Trophoblast cell (in vitro differentiated cells and primary cell): ENCODE data around the gene KIF1A.

ENCODE experiments used
- DNase-seq, 2 donors: peaks; one replicate each; pipeline ENCODE4 v3.0.0-alpha.2; 2016
- H2AFZ ChIP-seq: 2 replicates; pipeline ENCODE4 v1.6.1; 2013; ENCODE audit warnings: low read length, moderate library complexity, mild to moderate bottlenecking; ENCODE audit not compliant: insufficient read depth, poor library complexity
- H2AK5ac ChIP-seq: 2 replicates; pipeline ENCODE4 v1.6.1; 2013; ENCODE audit warnings: mild to moderate bottlenecking, low read length
- H2BK120ac ChIP-seq: 2 replicates; pipeline ENCODE4 v1.6.1; 2013; ENCODE audit warnings: low read length, mild to moderate bottlenecking, moderate library complexity; ENCODE audit not compliant: insufficient read depth, poor library complexity
- H2BK12ac ChIP-seq: 2 replicates; pipeline ENCODE4 v1.6.1; 2013; ENCODE audit warnings: mild to moderate bottlenecking, low read length, moderate library complexity
- H2BK5ac ChIP-seq: 2 replicates; pipeline ENCODE4 v1.6.1; 2013; ENCODE audit warnings: low read length, low read depth, moderate library complexity, mild to moderate bottlenecking; ENCODE audit not compliant: poor library complexity
- H3K14ac ChIP-seq: 2 replicates; pipeline ENCODE4 v1.6.1; 2013; ENCODE audit warnings: mild to moderate bottlenecking, low read length
- H3K18ac ChIP-seq: 2 replicates; pipeline ENCODE4 v1.6.1; 2013; ENCODE audit warnings: mild to moderate bottlenecking, low read length
- H3K23ac ChIP-seq: 2 replicates; pipeline ENCODE4 v1.6.1; 2013; ENCODE audit warnings: low read length
- H3K27ac ChIP-seq: 2 replicates; pipeline ENCODE4 v1.5.1; 2013; ENCODE audit warnings: low read depth, mild to moderate bottlenecking, inconsistent platforms, low read length, moderate library complexity
- H3K27me3 ChIP-seq: 2 replicates; pipeline ENCODE4 v1.6.1; 2013; ENCODE audit warnings: inconsistent platforms, mild to moderate bottlenecking, low read length, moderate library complexity; ENCODE audit not compliant: insufficient read depth
- H3K36me3 ChIP-seq, 2 experiments: 1 replicate in 1 of 2; 2 replicates in 1 of 2; pipeline ENCODE4 v1.6.1; 2013; ENCODE audit warnings: low read length in 2 of 2, mild to moderate bottlenecking in 2 of 2, moderate library complexity in 1 of 2; ENCODE audit not compliant: insufficient read depth in 2 of 2, control insufficient read depth in 1 of 2
- H3K4ac ChIP-seq: 2 replicates; pipeline ENCODE4 v1.6.1; 2013; ENCODE audit warnings: low read depth, mild to moderate bottlenecking, low read length, moderate library complexity
- H3K4me1 ChIP-seq, 2 experiments: 1 replicate in 1 of 2; 2 replicates in 1 of 2; pipeline ENCODE4 v1.6.1; 2013; ENCODE audit warnings: low read length in 2 of 2, mild to moderate bottlenecking in 2 of 2, moderate library complexity in 1 of 2; ENCODE audit not compliant: insufficient read depth in 2 of 2, control insufficient read depth in 1 of 2
- H3K4me2 ChIP-seq: 2 replicates; pipeline ENCODE4 v1.6.1; 2013; ENCODE audit warnings: inconsistent platforms, mild to moderate bottlenecking, low read length, moderate library complexity
- H3K4me3 ChIP-seq: 2 replicates; pipeline ENCODE4 v1.5.1; 2013; ENCODE audit warnings: mild to moderate bottlenecking, low read depth, low read length, inconsistent platforms
- H3K79me1 ChIP-seq: one replicate; pipeline ENCODE4 v1.6.1; 2013; ENCODE audit warnings: low read length
- H3K79me2 ChIP-seq: 2 replicates; pipeline ENCODE4 v1.6.1; 2013; ENCODE audit warnings: low read length, mild to moderate bottlenecking; ENCODE audit not compliant: control insufficient read depth, insufficient read depth, poor library complexity
- H3K9ac ChIP-seq: 2 replicates; pipeline ENCODE4 v1.6.1; 2013; ENCODE audit warnings: mild to moderate bottlenecking, low read length
- H3K9me3 ChIP-seq: 2 replicates; pipeline ENCODE4 v1.6.1; 2013; ENCODE audit warnings: low read depth, mild to moderate bottlenecking, control low read depth, inconsistent platforms, low read length; ENCODE audit not compliant: insufficient read depth
- H4K12ac ChIP-seq: 2 replicates; pipeline ENCODE4 v1.6.1; 2013; ENCODE audit warnings: low read depth, mild to moderate bottlenecking, low read length, moderate library complexity
- H4K8ac ChIP-seq: 2 replicates; pipeline ENCODE4 v1.6.1; 2013; ENCODE audit warnings: low read depth, mild to moderate bottlenecking, low read length, moderate library complexity
- H4K91ac ChIP-seq: one replicate; pipeline ENCODE4 v1.6.1; 2013; ENCODE audit warnings: low read depth, mild to moderate bottlenecking, low read length, moderate library complexity
- WGBS: extraction: QIAGEN DNeasy Blood & Tissue Kit; methylation state at CpG from one replicate; pipeline ENCODE4 v1.1.7; 2013; ENCODE audit warnings: missing lambda C conversion rate; ENCODE audit not compliant: insufficient read length, insufficient coverage; ENCODE audit errors: extremely low coverage; 5-methylcytosine and 5-hydroxymethylcytosine counted together

KIF1A gene

GRCh38 chr2:240865391-240865790, 45.4 kb upstream of the KIF1A start:
- Histone ChIP-seq H3K27ac (no peak overlapping the region), H3K9me3 (no peaks in the 10 kb centered on the region), H3K23ac (no peak overlapping the region), H3K79me2 (no peaks in the 10 kb centered on the region), H3K4ac (no peak overlapping the region), H3K27me3 (peaks cover 3% of the 10 kb centered on the region), H3K79me1 (no peaks in the 10 kb centered on the region), H3K14ac (no peak overlapping the region), H3K4me3 (no peak overlapping the region), H3K4me2 (no peak overlapping the region), H4K12ac (no peak overlapping the region), H2BK120ac (no peak overlapping the region), H3K18ac (no peak overlapping the region), H3K4me1 (no peaks in the 10 kb centered on the region), H2AK5ac (no peak overlapping the region), H2BK5ac (no peak overlapping the region), H2AFZ (no peak overlapping the region), H3K36me3 (no peaks in the 10 kb centered on the region), H4K8ac (no peak overlapping the region), H4K91ac (no peak overlapping the region), H3K9ac (no peak overlapping the region), H2BK12ac (no peak overlapping the region)
- no peak for DNase-seq
- 100% methylated on average over 1 of the region's 5 CpGs for WGBS

GRCh38 chr2:240864475-240864874, 44.5 kb upstream of the KIF1A start:
- Histone ChIP-seq H4K8ac (no peak overlapping the region), H3K27ac (no peak overlapping the region), H3K18ac (no peak overlapping the region), H2AK5ac (no peak overlapping the region), H3K79me2 (no peaks in the 10 kb centered on the region), H4K12ac (no peak overlapping the region), H2AFZ (no peak overlapping the region), H2BK12ac (no peak overlapping the region), H3K36me3 (no peaks in the 10 kb centered on the region), H2BK5ac (no peak overlapping the region), H3K4me2 (no peak overlapping the region), H3K4ac (no peak overlapping the region), H3K9me3 (no peaks in the 10 kb centered on the region), H3K23ac (no peak overlapping the region), H3K9ac (no peak overlapping the region), H3K4me1 (no peaks in the 10 kb centered on the region), H3K79me1 (no peaks in the 10 kb centered on the region), H3K4me3 (no peak overlapping the region), H4K91ac (no peak overlapping the region), H3K27me3 (peaks cover 3% of the 10 kb centered on the region), H3K14ac (no peak overlapping the region), H2BK120ac (no peak overlapping the region)
- no CpG with 5 or more reads among the region's 3 CpGs for WGBS
- DNase-seq, result no peak

GRCh38 chr2:240861547-240861946, 41.5 kb upstream of the KIF1A start:
- peak; percentile 54 to 82 for DNase-seq
- WGBS, result no CpG with 5 or more reads among the region's 2 CpGs
- H3K4me1 ChIP-seq, result no peaks in the 10 kb centered on the region
- H2BK5ac ChIP-seq, result no peak overlapping the region
- H3K9ac ChIP-seq, result no peak overlapping the region
- no peak overlapping the region for H4K91ac ChIP-seq
- no peak overlapping the region for H4K12ac ChIP-seq
- H3K36me3 ChIP-seq, result no peaks in the 10 kb centered on the region
- H2BK120ac ChIP-seq, result no peak overlapping the region
- H3K27me3 ChIP-seq, result peaks cover 3% of the 10 kb centered on the region
- H2AK5ac ChIP-seq, result no peak overlapping the region
- no peak overlapping the region for H3K4ac ChIP-seq
- H3K4me2 ChIP-seq, result no peak overlapping the region
- H3K27ac ChIP-seq, result no peak overlapping the region
- H3K79me1 ChIP-seq, result no peaks in the 10 kb centered on the region
- no peak overlapping the region for H4K8ac ChIP-seq
- no peak overlapping the region for H2AFZ ChIP-seq
- no peaks in the 10 kb centered on the region for H3K79me2 ChIP-seq
- H3K9me3 ChIP-seq, result no peaks in the 10 kb centered on the region
- no peak overlapping the region for H2BK12ac ChIP-seq
- no peak overlapping the region for H3K14ac ChIP-seq
- H3K4me3 ChIP-seq, result no peak overlapping the region
- no peak overlapping the region for H3K23ac ChIP-seq
- no peak overlapping the region for H3K18ac ChIP-seq

GRCh38 chr2:240858871-240859270, 38.9 kb upstream of the KIF1A start:
- no peak overlapping the region for H3K4me2 ChIP-seq
- DNase-seq, result no peak
- no peak overlapping the region for H3K27ac ChIP-seq
- no peak overlapping the region for H2AK5ac ChIP-seq
- no peaks in the 10 kb centered on the region for H3K79me1 ChIP-seq
- no peaks in the 10 kb centered on the region for H3K36me3 ChIP-seq
- H4K12ac ChIP-seq, result no peak overlapping the region
- H2BK12ac ChIP-seq, result no peak overlapping the region
- H3K9ac ChIP-seq, result no peak overlapping the region
- no peak overlapping the region for H4K91ac ChIP-seq
- H3K18ac ChIP-seq, result no peak overlapping the region
- no peak overlapping the region for H3K23ac ChIP-seq
- peaks cover 10% of the 10 kb centered on the region for H3K9me3 ChIP-seq
- H3K27me3 ChIP-seq, result peaks cover 3% of the 10 kb centered on the region
- no peak overlapping the region for H3K4me3 ChIP-seq
- no peaks in the 10 kb centered on the region for H3K79me2 ChIP-seq
- H2BK5ac ChIP-seq, result no peak overlapping the region
- H3K14ac ChIP-seq, result no peak overlapping the region
- H4K8ac ChIP-seq, result no peak overlapping the region
- no peak overlapping the region for H2BK120ac ChIP-seq
- WGBS, result no CpG with 5 or more reads among the region's 10 CpGs
- H2AFZ ChIP-seq, result no peak overlapping the region
- H3K4ac ChIP-seq, result no peak overlapping the region
- H3K4me1 ChIP-seq, result no peaks in the 10 kb centered on the region
